Ishikawa (cell line): ENCODE data around the gene EEA1.

Source experiments
- CEBPB ChIP-seq: IDR thresholded peaks from 2 replicates; pipeline ENCODE4 v1.6.1; 2012
- CREB1 ChIP-seq: IDR thresholded peaks from 2 replicates; pipeline ENCODE4 v1.6.1; 2012; ENCODE audit warnings: low read depth
- EGR1 ChIP-seq: IDR thresholded peaks from 2 replicates; pipeline ENCODE4 v1.6.1; 2012
- EP300 ChIP-seq: IDR thresholded peaks from 2 replicates; pipeline ENCODE4 v1.6.1; 2012; ENCODE audit warnings: borderline replicate concordance
- FOXM1 ChIP-seq: IDR thresholded peaks from 2 replicates; pipeline ENCODE4 v1.6.1; 2012; ENCODE audit warnings: low read depth, borderline replicate concordance
- MAX ChIP-seq: IDR thresholded peaks from 2 replicates; pipeline ENCODE4 v1.6.1; 2012
- NFIC ChIP-seq: IDR thresholded peaks from 2 replicates; pipeline ENCODE4 v1.6.1; 2012
- RAD21 ChIP-seq: IDR thresholded peaks from 2 replicates; pipeline ENCODE4 v1.6.1; 2012; ENCODE audit warnings: low read depth
- REST ChIP-seq: IDR thresholded peaks from 2 replicates; pipeline ENCODE4 v1.6.1; 2012; ENCODE audit warnings: low read depth, mild to moderate bottlenecking
- TAF1 ChIP-seq: IDR thresholded peaks from 2 replicates; pipeline ENCODE4 v1.6.1; 2012; ENCODE audit warnings: low read depth, mild to moderate bottlenecking
- TCF12 ChIP-seq: IDR thresholded peaks from 2 replicates; pipeline ENCODE4 v1.6.1; 2012; ENCODE audit warnings: low read depth
- TEAD4 ChIP-seq: IDR thresholded peaks from 2 replicates; pipeline ENCODE4 v1.6.1; 2012
- USF1 ChIP-seq: IDR thresholded peaks from 2 replicates; pipeline ENCODE4 v1.6.1; 2012
- YY1 ChIP-seq: IDR thresholded peaks from 2 replicates; pipeline ENCODE4 v1.6.1; 2012; ENCODE audit warnings: low read depth
- ZBTB7A ChIP-seq: IDR thresholded peaks from 2 replicates; pipeline ENCODE4 v1.6.1; 2012; ENCODE audit warnings: low read depth

EEA1 gene

GRCh38 chr12:92914170-92914569 lies 14.9 kb downstream of the EEA1 start:
- TF ChIP-seq ZBTB7A = no peak
- no peak for TF ChIP-seq EGR1
- TF ChIP-seq REST = no peak
- no peak for TF ChIP-seq NFIC
- no peak for TF ChIP-seq TAF1

GRCh38 chr12:92912672-92913071 lies 16.4 kb downstream of the EEA1 start:
- no peak for TF ChIP-seq ZBTB7A
- TF ChIP-seq TAF1 = no peak
- no peak for TF ChIP-seq NFIC
- TF ChIP-seq YY1 = no peak
- no peak for TF ChIP-seq RAD21
- TF ChIP-seq CEBPB = no peak
- no peak for TF ChIP-seq TEAD4
- TF ChIP-seq USF1 = no peak
- TF ChIP-seq CREB1 = no peak
- no peak for TF ChIP-seq TCF12
- TF ChIP-seq MAX = no peak
- TF ChIP-seq EGR1 = no peak
- no peak for TF ChIP-seq EP300
- TF ChIP-seq REST = no peak
- no peak for TF ChIP-seq FOXM1

- TF ChIP-seq FOXM1 (no peak), TAF1 (no peak)
Observed at GRCh38 chr12:92912052-92912451, 17.0 kb downstream of the EEA1 start.

- TF ChIP-seq REST (no peak), NFIC (no peak), TAF1 (no peak), EGR1 (no peak), CREB1 (no peak), USF1 (no peak), TEAD4 (no peak), CEBPB (no peak), FOXM1 (no peak), YY1 (no peak), TCF12 (no peak), MAX (no peak), ZBTB7A (no peak), RAD21 (no peak), EP300 (no peak)
Observed at GRCh38 chr12:92911339-92911738, 17.8 kb downstream of the EEA1 start.

- TF ChIP-seq REST (no peak), CEBPB (no peak)
Observed at GRCh38 chr12:92908108-92908507, 21.0 kb downstream of the EEA1 start.
